ENCODE results near the gene IL17REL. TPM values are rescaled to one million over a fixed set of nuclear protein-coding genes. Genes with fewer than 3 reads are reported as not detected.

Gene IL17REL
- total RNA-seq, 4 donors from 2014 or later = not detected

DNA sequence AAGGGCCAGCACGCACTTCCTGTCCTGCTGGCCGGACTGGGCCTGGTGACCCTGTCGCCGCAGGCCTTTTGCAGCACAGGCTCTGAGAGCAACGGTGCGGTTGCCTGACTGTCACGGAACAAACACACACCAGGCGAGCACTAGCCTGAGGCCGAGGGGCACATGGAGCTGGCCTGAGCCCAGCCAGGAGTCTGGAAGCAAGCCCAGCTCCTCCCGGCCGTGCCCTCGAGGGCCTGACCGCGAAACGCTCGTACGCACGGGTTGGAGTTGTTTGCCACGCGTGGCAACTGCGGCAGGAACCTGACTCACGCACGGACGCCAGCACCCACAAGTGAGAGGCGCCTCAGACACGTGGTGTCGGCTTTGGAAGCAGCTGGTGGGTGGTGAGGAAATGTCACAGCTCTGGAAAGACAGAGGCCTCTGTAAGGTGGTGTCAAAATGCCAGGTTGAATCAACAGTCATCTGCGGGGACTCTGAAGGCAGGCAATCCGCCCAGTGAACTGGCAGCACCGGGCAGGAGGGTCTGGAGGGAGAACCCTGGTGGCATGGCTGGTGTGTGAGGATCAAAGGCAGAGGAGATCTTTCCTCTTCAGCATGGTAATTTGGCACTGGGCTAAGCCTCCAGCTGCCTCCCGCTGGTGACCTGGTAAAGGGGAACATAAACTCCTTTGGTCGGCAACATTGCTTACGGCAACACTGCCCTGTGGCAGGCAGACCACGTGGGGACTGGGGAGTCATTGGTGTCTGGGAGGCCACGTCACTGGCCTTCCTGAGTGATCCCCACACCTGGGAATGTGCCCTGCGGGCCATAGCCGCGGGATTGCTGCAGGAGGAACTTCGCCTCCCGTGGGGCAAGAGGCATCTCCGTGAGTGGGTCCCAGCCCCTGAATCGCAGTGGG lies 15.3 kb upstream of the IL17REL start:
- Histone ChIP-seq H3K27ac (peak overlapping the region in 2 of 4 donors; percentile 9 to 39), H3K27me3 (peaks cover 0 to 85% (median 0%) of the 10 kb centered on the region in 4 donors), H3K9me3 (no peaks in the 10 kb centered on the region), H3K4me1 (peaks cover 5 to 24% (median 14%) of the 10 kb centered on the region in 3 donors), H3K4me3 (no peak overlapping the region), H3K36me3 (no peaks in the 10 kb centered on the region)
- WGBS, 2 donors = 29 to 45% methylated on average over 11 to 26 of the region's 42 CpGs
- intact Hi-C loops (cut with DNase I) = loop anchor here (2.0 kb wide), 1 partner anchor 99 kb away; no protein-coding TSS in a partner anchor
- TF ChIP-seq, protein P1, sequence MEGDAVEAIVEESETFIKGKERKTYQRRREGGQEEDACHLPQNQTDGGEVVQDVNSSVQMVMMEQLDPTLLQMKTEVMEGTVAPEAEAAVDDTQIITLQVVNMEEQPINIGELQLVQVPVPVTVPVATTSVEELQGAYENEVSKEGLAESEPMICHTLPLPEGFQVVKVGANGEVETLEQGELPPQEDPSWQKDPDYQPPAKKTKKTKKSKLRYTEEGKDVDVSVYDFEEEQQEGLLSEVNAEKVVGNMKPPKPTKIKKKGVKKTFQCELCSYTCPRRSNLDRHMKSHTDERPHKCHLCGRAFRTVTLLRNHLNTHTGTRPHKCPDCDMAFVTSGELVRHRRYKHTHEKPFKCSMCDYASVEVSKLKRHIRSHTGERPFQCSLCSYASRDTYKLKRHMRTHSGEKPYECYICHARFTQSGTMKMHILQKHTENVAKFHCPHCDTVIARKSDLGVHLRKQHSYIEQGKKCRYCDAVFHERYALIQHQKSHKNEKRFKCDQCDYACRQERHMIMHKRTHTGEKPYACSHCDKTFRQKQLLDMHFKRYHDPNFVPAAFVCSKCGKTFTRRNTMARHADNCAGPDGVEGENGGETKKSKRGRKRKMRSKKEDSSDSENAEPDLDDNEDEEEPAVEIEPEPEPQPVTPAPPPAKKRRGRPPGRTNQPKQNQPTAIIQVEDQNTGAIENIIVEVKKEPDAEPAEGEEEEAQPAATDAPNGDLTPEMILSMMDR (IDR thresholded peaks at IDR 0.05) = no peak
- TF ChIP-seq POLR2A (IDR thresholded peaks at IDR 0.05) = no peak
- no peak for DNase-seq

DNA sequence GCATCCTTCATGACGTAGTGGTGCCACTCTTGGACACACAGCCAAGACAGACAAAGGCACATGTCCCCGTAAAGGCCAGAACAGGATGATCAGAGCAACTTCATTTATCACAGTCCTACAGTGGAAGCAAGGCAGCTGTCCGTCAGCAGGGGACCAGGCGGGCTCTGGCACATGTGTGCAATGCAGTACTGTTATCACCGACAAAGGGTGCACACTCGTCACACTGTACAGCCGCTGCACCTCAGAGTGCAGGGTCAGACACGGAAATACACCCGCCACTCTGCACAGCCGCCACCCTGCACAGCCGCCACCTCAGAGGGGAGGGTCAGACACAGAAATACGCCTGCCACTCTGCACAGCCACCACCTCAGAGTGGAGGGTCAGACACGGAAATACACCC lies 13.4 kb upstream of the IL17REL start:
- Histone ChIP-seq H3K27me3 (peaks cover 0 to 75% (median 0%) of the 10 kb centered on the region in 4 donors), H3K27ac (no peak overlapping the region), H3K4me1 (peaks cover 5 to 24% (median 14%) of the 10 kb centered on the region in 3 donors), H3K36me3 (no peaks in the 10 kb centered on the region), H3K9me3 (no peaks in the 10 kb centered on the region), H3K4me3 (no peak overlapping the region)
- 71 to 77% methylated on average over 3 to 5 of the region's 13 CpGs for WGBS, 2 donors
- intact Hi-C loops (cut with DNase I) = loop anchor here (2.0 kb wide), 1 partner anchor 97 kb away; no protein-coding TSS in a partner anchor
- no peak for TF ChIP-seq POLR2A (IDR thresholded peaks at IDR 0.05)
- TF ChIP-seq, protein P1 (IDR thresholded peaks at IDR 0.05) = no peak
- no peak for DNase-seq

DNA sequence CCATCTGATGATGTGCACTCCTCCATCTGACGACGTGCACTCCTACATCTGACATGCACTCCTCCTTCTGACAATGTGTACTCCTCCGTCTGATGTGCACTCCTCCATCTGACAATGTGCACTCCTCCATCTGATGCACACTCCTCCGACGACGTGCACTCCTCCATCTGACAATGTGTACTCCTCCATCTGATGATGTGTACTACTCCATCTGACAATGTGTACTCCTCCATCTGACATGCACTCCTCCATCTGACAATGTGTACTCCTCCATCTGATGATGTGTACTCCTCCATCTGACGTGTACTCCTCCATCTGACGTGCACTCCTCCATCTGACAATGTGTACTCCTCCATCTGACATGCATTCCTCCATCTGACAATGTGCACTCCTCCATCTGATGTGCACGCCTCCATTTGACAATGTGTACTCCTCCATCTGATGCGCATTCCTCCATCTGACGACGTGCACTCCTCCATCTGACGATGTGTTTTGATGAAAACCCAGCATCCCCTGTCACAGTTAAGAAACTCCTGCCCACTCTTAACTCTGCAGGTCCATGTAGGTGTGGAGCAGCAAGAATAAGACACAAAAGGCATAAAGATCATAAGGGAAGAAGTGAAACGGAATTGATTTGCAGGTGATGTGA lies 9.7 kb upstream of the IL17REL start:
- WGBS, 2 donors = 80 to 82% methylated on average over 13 to 14 of the region's 14 CpGs
- no peak for TF ChIP-seq POLR2A (IDR thresholded peaks at IDR 0.05)
- TF ChIP-seq, protein P1 (IDR thresholded peaks at IDR 0.05) = no peak
- Histone ChIP-seq H3K4me1 (peaks cover 0 to 2% (median 0%) of the 10 kb centered on the region in 3 donors), H3K27ac (no peak overlapping the region), H3K4me3 (no peak overlapping the region), H3K36me3 (no peaks in the 10 kb centered on the region), H3K9me3 (no peaks in the 10 kb centered on the region), H3K27me3 (peaks cover 0 to 69% (median 1%) of the 10 kb centered on the region in 4 donors)
- no peak for DNase-seq
- intact Hi-C loops (cut with DNase I) = no loop called here

DNA sequence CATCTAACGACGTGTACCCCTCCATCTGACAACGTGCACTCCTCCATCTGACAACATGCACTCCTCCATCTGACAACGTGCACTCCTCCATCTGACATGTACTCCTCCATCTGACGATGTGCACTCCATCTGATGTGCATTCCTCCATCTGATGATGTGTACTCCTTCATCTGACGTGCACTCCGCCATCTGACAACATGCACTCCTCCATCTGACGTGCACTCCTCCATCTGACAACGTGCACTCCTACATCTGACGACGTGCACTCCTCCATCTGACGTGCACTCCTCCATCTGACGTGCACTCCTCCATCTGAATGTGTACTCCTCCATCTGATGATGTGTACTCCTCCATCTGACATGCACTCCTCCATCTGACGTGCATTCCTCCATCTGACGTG lies 8.0 kb upstream of the IL17REL start:
- WGBS, 2 donors = 87 to 90% methylated on average over 15 of the region's 15 CpGs
- TF ChIP-seq POLR2A (IDR thresholded peaks at IDR 0.05) = no peak
- TF ChIP-seq, protein P1 (IDR thresholded peaks at IDR 0.05) = no peak
- DNase-seq = no peak
- Histone ChIP-seq H3K36me3 (no peaks in the 10 kb centered on the region), H3K4me3 (no peak overlapping the region), H3K27ac (no peak overlapping the region), H3K4me1 (peaks cover 0 to 3% (median 2%) of the 10 kb centered on the region in 3 donors), H3K27me3 (peaks cover 0 to 70% (median 11%) of the 10 kb centered on the region in 4 donors), H3K9me3 (no peaks in the 10 kb centered on the region)
- intact Hi-C loops (cut with DNase I) = no loop called here

DNA sequence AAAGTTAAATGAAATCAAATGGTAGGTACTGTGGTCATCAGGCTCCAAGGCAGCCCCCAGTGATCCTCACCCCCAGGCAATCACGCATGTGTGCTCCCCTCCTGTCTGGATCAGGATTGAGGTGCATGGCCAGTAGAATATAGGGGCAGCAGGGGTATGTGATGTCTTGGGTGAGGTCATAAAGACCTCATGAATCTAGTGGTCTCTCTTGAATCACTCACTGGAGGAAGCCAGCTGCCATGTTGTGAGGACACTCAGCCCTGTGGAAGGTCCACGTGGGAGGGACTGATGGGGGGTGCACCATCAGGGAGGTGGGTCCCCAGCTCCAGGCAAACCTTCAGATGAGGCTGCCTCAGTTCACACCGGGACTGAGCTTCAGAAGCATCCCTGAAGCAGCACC lies 6.8 kb upstream of the IL17REL start:
- intact Hi-C loops (cut with DNase I) = no loop called here
- DNase-seq = no peak
- no peaks in the 10 kb centered on the region for H3K9me3 ChIP-seq
- TF ChIP-seq POLR2A (IDR thresholded peaks at IDR 0.05) = no peak
- TF ChIP-seq, protein P1 (IDR thresholded peaks at IDR 0.05) = no peak
- no peak overlapping the region for H3K4me3 ChIP-seq
- H3K36me3 ChIP-seq = no peaks in the 10 kb centered on the region
- WGBS, 2 donors = 64 to 77% methylated on average over 2 to 3 of the region's 3 CpGs
- H3K27me3 ChIP-seq = peaks cover 2 to 71% (median 17%) of the 10 kb centered on the region in 4 donors
- H3K27ac ChIP-seq = no peak overlapping the region
- peaks cover 8 to 15% (median 9%) of the 10 kb centered on the region in 3 donors for H3K4me1 ChIP-seq
